Mucosa of stomach (tissue), 1 donor: ENCODE results near the gene OSBPL2.

Experiments used
- H3K27me3 ChIP-seq: one replicate; pipeline ENCODE4 v1.7.0; 2013; ENCODE audit warnings: mild to moderate bottlenecking, low read length; ENCODE audit not compliant: control insufficient read depth, insufficient read depth
- H3K36me3 ChIP-seq: one replicate; pipeline ENCODE4 v1.7.0; 2013; ENCODE audit warnings: low read length; ENCODE audit not compliant: control insufficient read depth, insufficient read depth
- H3K4me1 ChIP-seq: one replicate; pipeline ENCODE4 v1.7.0; 2013; ENCODE audit warnings: mild to moderate bottlenecking, low read length; ENCODE audit not compliant: control insufficient read depth, insufficient read depth
- H3K4me3 ChIP-seq: one replicate; pipeline ENCODE4 v1.7.0; 2013; ENCODE audit warnings: low read length
- H3K9ac ChIP-seq: one replicate; pipeline ENCODE4 v1.7.0; 2013; ENCODE audit warnings: mild to moderate bottlenecking, low read length, moderate library complexity
- H3K9me3 ChIP-seq: one replicate; pipeline ENCODE4 v1.7.0; 2013; ENCODE audit warnings: mild to moderate bottlenecking, low read length, moderate library complexity; ENCODE audit not compliant: control insufficient read depth
- donor health status: Pancreatic carcinoma.

The OSBPL2 gene

DNA sequence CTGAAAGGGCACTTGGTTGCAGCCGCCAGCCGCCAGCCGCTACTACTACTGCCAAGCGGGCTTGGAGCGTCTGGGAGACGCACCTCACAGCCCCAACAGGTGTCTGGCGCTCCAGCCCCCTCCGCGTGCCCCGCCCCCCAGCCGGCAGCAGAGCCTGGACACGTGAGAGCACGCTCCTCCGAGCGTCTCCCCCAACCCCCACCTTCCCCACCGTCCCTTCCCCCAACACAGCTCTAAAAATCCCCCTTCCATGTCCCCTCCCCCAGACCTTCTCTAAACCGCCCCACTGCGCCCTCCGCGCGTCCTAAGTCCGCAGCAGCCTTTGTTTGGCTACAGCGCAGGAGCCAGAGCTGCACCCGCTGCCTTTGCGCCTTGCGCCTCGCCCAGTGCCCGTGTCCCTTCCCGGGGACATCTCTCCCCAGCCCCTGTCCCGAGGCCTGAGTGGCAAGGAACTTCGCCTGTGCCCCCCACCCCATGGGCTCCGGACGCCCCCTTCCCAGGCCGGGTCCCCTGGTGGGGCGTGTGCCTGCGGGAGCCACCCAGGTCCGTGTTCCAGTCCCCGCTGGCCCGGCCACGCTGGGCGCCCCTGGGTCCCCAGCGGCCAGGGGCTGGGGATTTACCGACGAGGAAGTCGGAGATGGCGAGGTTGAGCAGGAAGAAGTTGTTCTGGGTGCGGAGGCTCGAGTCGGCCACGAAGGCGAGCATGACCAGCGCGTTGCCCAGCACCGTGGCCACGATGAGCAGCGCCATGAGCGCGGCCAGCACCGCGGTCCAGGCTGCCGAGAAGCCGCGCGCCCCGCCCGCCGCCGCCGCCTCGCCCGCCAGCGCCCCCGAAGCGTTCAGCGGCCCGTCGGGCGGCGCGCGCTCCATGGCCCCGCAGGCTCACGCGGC, 19.0 kb upstream of the OSBPL2 start:
- Histone ChIP-seq H3K4me3 (no peak overlapping the region), H3K4me1 (peaks cover 7% of the 10 kb centered on the region), H3K9ac (no peak overlapping the region), H3K36me3 (no peaks in the 10 kb centered on the region), H3K9me3 (no peaks in the 10 kb centered on the region), H3K27me3 (peaks cover 82% of the 10 kb centered on the region)

DNA sequence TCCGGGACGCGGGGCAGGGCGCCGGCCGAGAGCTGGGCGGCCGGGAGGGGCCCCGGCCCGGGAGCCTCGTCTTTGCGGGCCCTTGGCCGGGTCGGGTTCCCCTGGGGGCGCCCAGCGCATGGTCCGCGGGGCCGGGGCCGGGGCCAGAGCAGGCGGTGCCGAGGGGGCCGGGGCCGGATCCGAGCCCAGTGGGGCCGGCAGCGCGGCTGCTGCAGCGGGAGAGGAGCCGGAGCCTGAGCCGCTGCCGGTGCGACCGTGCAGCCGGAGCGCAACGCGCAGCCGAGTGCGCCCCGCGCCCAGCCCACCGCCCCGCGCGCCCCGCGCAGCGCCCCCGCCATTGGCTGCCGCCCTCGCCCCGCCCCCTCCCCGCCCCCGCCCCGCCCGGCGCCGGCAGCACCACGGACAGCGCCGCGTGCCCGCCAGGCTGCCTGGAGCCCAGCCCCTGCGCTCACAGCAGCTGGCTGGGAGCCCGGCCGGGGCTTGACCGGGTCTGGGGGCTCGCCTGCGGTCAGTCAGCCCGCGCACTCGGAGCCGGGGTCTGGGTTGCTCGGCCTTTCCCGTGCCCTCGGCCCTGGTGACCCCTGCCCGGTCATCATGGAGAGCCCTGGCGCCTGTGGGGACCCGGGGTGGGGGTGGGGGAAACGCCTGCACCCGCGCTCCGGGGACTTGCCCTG, 18.2 kb upstream of the OSBPL2 start, which contains the start of gene HRH3:
TSS of gene HRH3 (minus strand) at position 287 of the 674 bp plus-strand sequence. CDS start 308 bp downstream, outside the sequence.
- H3K27me3 ChIP-seq = peaks cover 80% of the 10 kb centered on the region

DNA sequence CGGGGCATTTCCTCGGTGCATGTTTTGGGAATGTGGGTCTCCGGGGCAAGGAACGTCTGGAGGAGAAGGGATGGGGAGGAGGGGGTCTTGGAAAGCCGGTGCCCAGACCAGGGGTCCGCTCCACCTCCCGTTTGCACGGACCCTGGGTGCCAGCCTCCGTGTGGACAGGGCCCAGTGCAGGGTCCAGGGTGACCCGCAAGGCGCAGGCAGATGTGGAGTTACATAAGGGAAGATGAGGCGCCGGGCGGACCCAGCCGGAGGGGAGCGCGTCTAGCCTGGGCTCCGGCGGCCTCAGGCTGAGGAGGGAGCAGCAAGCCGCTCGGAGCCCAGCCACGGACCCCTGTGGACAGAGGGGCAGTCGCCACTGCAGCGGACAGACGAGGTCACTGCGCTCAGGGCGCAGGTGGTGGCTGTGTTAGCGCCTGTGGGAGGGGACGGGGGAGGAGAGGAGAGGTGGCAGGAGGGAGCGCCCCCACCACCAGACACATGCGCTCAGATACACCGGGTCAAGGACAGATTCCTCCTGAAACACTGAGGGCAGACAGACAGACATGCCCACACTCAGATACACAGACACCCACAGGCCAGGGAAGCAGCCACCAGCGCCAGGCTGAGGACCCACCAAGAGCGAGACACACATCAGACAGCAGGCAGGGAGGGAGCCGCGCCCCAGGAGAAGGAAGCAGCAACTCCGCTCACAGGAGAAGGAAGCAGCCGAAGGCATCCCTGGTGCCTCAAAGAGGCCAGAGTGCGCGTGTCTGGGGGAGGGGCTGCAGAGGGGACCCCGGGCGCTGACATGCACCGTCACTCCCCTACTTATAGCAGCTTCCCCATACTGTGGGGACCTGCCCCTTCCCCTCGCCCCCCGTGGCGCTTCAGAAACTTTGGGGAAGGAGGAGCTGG, 17.4 kb upstream of the OSBPL2 start:
- H3K4me1 ChIP-seq = peaks cover 7% of the 10 kb centered on the region
- peaks cover 82% of the 10 kb centered on the region for H3K27me3 ChIP-seq
- no peak overlapping the region for H3K4me3 ChIP-seq
- no peaks in the 10 kb centered on the region for H3K36me3 ChIP-seq
- H3K9me3 ChIP-seq = no peaks in the 10 kb centered on the region
- H3K9ac ChIP-seq = no peak overlapping the region

More for the DNA sequence above, 18.2 kb upstream of the OSBPL2 start, which contains the start of gene HRH3:
- H3K36me3 ChIP-seq = no peaks in the 10 kb centered on the region
- H3K4me3 ChIP-seq = no peak within 1 kb of the TSS
- no peak within 1 kb of the TSS for H3K9ac ChIP-seq
- peaks cover 7% of the 10 kb centered on the region for H3K4me1 ChIP-seq
- no peaks in the 10 kb centered on the region for H3K9me3 ChIP-seq

DNA sequence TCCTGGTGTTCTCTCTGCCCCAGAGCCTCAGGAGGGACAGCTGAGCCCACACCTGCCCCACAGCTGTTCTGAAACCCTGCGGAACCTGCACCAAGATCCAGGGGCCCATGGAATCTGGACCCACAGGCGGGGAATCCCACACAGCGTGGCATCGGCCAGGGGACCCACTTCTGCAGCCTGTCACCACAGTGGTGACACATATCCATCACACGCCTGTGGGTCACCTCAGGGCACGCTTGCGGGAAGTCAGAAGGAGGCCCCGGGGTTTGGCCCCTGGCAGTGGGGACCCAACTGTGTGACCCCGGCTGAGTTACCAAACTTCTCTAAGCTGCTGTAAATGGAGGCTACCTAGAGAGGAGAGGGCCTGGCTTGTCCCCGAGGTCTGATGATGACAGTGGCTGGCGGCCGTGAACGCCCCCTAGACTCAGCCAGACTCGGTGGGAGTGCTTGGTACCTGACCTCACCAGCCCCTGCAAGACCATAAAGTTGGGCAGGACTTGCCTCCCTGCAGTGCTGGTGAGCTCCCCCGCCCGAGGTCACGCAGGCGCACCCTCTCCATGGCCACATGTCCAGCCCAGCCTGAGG, 16.0 kb upstream of the OSBPL2 start:
- Histone ChIP-seq H3K4me3 (no peak overlapping the region), H3K27me3 (peaks cover 70% of the 10 kb centered on the region), H3K4me1 (peaks cover 7% of the 10 kb centered on the region), H3K9me3 (no peaks in the 10 kb centered on the region), H3K36me3 (no peaks in the 10 kb centered on the region), H3K9ac (no peak overlapping the region)

DNA sequence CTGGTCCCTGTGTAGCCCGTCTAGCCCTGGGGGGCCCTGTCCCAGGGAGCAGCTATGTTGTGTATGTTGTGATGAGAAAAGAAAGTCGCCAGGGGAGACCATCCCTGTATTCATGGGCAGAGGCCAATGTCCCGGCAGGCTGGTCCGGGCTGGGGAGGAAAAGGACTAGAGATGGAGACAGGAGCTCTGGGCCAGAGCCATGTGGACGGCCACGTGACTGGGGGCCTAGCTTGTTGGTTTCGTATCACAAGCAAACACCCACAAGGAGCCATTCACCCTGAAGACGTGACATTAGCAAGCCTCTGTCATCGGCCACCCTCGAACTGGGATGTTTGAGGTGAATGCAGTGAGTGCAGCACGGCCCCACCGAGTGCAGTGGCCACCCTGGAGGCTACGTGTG, 15.3 kb upstream of the OSBPL2 start:
- Histone ChIP-seq H3K36me3 (no peaks in the 10 kb centered on the region), H3K4me3 (no peak overlapping the region), H3K9me3 (no peaks in the 10 kb centered on the region), H3K4me1 (peaks cover 7% of the 10 kb centered on the region), H3K27me3 (peaks cover 64% of the 10 kb centered on the region), H3K9ac (no peak overlapping the region)

DNA sequence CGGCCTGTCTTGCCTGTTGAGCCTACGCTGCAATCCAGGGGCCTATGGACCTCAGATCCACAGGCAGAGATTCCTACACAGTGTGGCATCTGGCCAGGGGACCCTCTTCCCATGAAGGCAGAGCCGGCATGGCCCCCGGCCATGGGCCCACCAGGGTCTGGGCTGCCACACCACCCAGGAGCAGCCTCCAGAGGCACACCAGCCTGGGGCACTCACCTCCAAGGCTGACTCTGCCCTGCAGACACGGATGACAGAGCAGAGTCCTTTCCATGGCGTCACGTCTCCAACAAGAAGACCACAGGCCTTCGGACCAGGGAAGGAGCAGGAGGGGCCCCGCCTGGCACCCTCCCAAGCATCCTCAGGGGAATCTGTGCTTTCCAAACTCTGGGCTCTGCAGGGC, 14.8 kb upstream of the OSBPL2 start:
- H3K4me1 ChIP-seq = peaks cover 7% of the 10 kb centered on the region
- no peaks in the 10 kb centered on the region for H3K9me3 ChIP-seq
- H3K27me3 ChIP-seq = peaks cover 60% of the 10 kb centered on the region
- no peak overlapping the region for H3K9ac ChIP-seq
- no peak overlapping the region for H3K4me3 ChIP-seq
- H3K36me3 ChIP-seq = no peaks in the 10 kb centered on the region

DNA sequence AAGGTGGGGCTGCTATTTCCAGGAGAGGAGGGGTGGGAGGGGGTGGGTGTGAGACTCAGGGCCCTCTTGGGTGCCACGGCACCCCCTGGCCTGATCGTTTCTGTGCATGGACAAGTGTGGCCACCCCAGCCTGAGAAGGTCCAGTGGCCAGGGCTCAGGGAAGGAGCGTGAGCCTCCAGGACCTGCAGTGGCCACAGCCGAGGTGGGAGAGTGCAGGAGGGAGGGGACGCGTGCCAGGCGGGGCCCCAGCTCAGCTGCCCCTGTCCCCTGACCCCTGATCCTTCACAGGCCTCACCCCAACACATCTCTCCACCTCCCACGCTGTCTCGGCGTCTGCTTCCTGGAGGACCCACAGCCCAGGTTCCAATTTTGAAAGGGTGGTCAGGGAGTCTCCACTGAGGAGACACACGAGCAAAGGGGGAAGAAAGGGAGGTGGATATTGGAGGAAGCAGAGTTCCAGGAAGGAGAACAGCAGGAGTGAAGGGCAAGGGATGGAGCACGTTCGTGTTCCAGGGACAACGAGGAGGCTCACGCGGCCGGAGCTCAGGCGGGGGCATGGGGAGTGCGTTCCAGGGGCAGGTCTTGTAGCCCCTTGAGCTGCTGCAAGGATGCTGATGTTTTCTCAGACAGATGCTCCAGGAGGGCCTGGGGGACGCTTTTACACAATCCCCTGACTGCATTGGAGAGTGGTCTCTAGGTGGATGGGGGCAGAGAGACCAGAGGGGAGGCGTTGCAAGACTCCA, 14.0 kb upstream of the OSBPL2 start:
- H3K27me3 ChIP-seq = peaks cover 55% of the 10 kb centered on the region
- peaks cover 3% of the 10 kb centered on the region for H3K9me3 ChIP-seq
- H3K9ac ChIP-seq = no peak overlapping the region
- H3K36me3 ChIP-seq = no peaks in the 10 kb centered on the region
- H3K4me3 ChIP-seq = no peak overlapping the region
- peaks cover 3% of the 10 kb centered on the region for H3K4me1 ChIP-seq

DNA sequence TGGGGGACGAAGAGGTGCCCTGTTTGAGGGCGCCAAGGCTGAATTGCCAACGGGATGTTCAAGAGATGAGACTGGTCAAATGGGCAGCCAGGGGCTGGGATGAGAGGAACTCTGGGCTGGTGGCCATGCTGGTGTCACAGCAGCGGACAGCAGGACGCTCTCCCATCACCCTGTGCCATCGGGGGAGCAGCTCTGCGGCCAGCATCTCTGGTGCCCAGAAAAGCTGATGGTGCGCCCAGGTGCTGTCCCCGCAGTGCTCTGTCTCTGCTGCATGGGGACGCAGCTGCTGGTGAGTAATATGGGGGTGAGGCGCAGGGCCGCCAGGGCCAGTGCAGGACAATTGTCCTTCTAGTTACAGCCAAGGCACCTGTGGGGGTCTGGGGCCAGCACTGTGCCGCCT, 13.3 kb upstream of the OSBPL2 start:
- Histone ChIP-seq H3K27me3 (peaks cover 52% of the 10 kb centered on the region), H3K9me3 (peaks cover 3% of the 10 kb centered on the region), H3K36me3 (no peaks in the 10 kb centered on the region), H3K4me1 (no peaks in the 10 kb centered on the region), H3K4me3 (no peak overlapping the region), H3K9ac (no peak overlapping the region)

DNA sequence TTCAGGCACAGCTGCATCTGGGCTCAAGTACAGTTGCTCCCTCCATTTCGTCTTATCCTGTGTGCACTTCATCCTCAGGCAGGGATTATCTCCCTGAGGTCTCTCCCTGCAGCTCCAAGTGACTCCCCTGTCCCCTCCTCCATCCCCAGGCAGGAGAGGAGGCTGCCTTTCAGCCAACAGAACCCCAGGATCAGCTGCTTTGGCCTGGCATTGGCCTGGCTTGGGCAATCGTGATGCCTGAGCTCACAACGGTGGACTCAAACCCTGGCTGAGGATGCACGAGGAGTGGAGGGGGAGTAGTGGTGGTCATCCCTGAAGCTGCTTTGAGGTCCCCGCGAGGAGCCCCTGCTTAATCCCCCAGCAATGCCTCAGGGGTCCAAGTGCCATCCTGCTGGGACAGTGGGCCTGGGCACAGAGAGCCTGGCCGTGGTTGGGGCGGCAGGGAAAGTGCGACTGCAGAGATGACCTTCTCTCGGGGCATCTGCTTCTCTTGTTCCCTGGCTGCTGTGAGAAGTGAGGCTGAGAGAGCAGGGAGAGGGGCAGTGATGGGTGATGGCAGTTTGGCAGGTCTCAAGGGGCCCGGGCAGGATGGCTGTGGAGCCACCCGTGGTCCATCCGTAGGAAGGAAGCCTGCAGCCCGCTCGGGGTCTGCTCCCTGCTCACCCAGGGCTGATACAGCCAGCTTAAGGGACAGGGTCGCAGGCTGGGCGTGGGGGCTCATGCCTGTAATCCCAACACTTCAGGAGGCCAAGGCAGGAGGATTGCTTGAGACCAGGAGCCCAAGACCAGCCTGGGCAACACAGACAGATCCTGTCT, 12.3 kb upstream of the OSBPL2 start:
- H3K9me3 ChIP-seq = peaks cover 3% of the 10 kb centered on the region
- H3K4me3 ChIP-seq = no peak overlapping the region
- H3K27me3 ChIP-seq = peaks cover 46% of the 10 kb centered on the region
- no peak overlapping the region for H3K9ac ChIP-seq
- H3K36me3 ChIP-seq = no peaks in the 10 kb centered on the region
- H3K4me1 ChIP-seq = no peaks in the 10 kb centered on the region

DNA sequence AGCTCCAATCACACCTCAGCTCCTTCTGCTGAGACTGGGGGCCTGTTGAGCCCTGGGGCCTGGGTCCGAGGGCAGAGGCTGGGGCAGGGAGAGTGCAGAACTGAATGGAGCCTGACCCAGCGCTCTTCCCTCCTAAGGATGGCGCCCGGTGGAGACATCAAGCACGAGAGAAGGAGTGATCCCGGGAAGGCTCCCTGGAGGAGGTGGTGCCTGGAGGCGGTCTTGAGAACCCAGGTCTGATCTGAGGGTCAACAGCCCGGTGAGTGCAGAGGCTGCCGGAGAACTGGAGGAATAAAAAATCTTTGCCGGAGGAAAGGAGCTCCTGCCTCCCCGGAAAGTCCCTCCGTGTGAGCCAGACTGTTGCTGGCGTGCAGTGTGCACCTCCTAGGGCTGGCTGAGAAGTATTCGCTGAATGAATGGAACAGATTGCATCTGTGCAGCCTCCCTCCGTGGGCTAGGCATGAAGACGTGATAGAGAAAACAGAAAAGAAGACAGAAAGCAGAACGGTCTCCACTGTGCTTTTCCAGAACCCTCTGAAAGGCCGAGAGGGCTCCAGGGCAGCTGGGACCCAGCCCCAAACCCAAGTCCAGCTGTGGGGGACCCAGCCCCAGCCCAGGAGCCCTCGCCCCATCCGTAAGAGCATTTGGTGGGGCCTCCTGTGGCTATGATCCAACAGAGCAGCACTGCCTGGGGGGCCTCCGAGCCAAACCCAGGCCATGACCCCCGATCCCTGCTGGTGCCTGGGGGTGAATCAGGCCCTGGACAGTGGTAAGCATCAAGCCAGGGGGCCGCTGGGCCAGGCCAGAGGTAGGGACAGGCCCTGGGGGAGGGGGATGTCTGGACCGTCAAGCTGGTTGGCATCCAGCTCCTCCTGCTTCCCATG, 11.4 kb upstream of the OSBPL2 start:
- no peaks in the 10 kb centered on the region for H3K36me3 ChIP-seq
- no peak overlapping the region for H3K9ac ChIP-seq
- no peaks in the 10 kb centered on the region for H3K4me1 ChIP-seq
- H3K9me3 ChIP-seq = peaks cover 3% of the 10 kb centered on the region
- peaks cover 39% of the 10 kb centered on the region for H3K27me3 ChIP-seq
- H3K4me3 ChIP-seq = no peak overlapping the region
